ENCODE measurements around the gene PDGFC. TPM values are rescaled to one million over a fixed set of nuclear protein-coding genes. Genes with fewer than 3 reads are reported as not detected.

PDGFC gene
- total and polyA plus RNA-seq, 2 of the 13 experiments (the other 11 are each of a cell fraction or from before 2014, with no cell fraction given): 4.6 to 9.1 TPM

- TF ChIP-seq RXRB (CRISPR knock-in tag; IDR thresholded peaks at IDR 0.05; ENCODE audit: borderline replicate concordance) (peak; percentile 55; the same call in 1 of the 2 replicates), CBFB (CRISPR knock-in tag; IDR thresholded peaks at IDR 0.05) (peak; percentile 85), ELF4 (CRISPR knock-in tag; IDR thresholded peaks at IDR 0.05; ENCODE audit: borderline replicate concordance) (no peak), ZFAT (CRISPR knock-in tag; conservative IDR thresholded peaks at IDR 0.05) (no peak), NFRKB (IDR thresholded peaks at IDR 0.05) (no peak), HINFP (CRISPR knock-in tag; IDR thresholded peaks at IDR 0.05; ENCODE audit: low read depth) (no peak), CEBPZ (IDR thresholded peaks at IDR 0.05; ENCODE audit: low read length) (no peak), CBX1 (IDR thresholded peaks at IDR 0.05; ENCODE audit: low read depth) (no peak), GMEB2 (CRISPR knock-in tag; IDR thresholded peaks at IDR 0.05; ENCODE audit: low read depth) (no peak), FOXA1 (IDR thresholded peaks at IDR 0.05) (0 out of 2 replicates have a peak, but pooled peaks have one; percentile 59), FOXA1 (CRISPR knock-in tag; IDR thresholded peaks at IDR 0.05) (peak; percentile 97), KDM4B (CRISPR knock-in tag; IDR thresholded peaks at IDR 0.05) (no peak), ZNF121 (CRISPR knock-in tag; IDR thresholded peaks at IDR 0.05) (peak; percentile 30; the same call in 1 of the 2 replicates), GLMP (CRISPR knock-in tag; IDR thresholded peaks at IDR 0.05; ENCODE audit: borderline replicate concordance) (no peak), YEATS2 (CRISPR knock-in tag; IDR thresholded peaks at IDR 0.05; ENCODE audit: borderline replicate concordance) (peak; percentile 43; the same call in 1 of the 2 replicates), ZSCAN20 (CRISPR knock-in tag; IDR thresholded peaks at IDR 0.05; ENCODE audit: borderline replicate concordance) (no peak), ZNF335 (CRISPR knock-in tag; IDR thresholded peaks at IDR 0.05) (0 out of 2 replicates have a peak, but pooled peaks have one; percentile 22), CEBPG (CRISPR knock-in tag; IDR thresholded peaks at IDR 0.05) (0 out of 2 replicates have a peak, but pooled peaks have one; percentile 30), SMC3 (IDR thresholded peaks at IDR 0.05; ENCODE audit: low read length) (no peak), FOXK1 (CRISPR knock-in tag; IDR thresholded peaks at IDR 0.05; ENCODE audit: borderline replicate concordance, low read depth) (peak; percentile 75; the same call in 1 of the 2 replicates), HNRNPH1 (optimal IDR thresholded peaks at IDR 0.05; ENCODE audit: low read depth, low read length) (no peak), TBX2 (CRISPR knock-in tag; IDR thresholded peaks at IDR 0.05; ENCODE audit: borderline replicate concordance) (peak; percentile 32; the same call in 1 of the 2 replicates), CBX5 (CRISPR knock-in tag; IDR thresholded peaks at IDR 0.05; ENCODE audit: borderline replicate concordance) (no peak), ZNF781 (CRISPR knock-in tag; IDR thresholded peaks at IDR 0.05; ENCODE audit: borderline replicate concordance, not compliant biosample characterization) (no peak)
Measured at GRCh38 chr4:156941940-156942548, 29.6 kb downstream of the PDGFC start (continued).

Data from HepG2 (cell line).